ENCODE data around the gene CFAP20DC. TPM values are rescaled to one million over a fixed set of nuclear protein-coding genes. Genes with fewer than 3 reads are reported as not detected.

Gene CFAP20DC
- total RNA-seq, 1 experiment from 2014 or later: 4.5 TPM

DNA sequence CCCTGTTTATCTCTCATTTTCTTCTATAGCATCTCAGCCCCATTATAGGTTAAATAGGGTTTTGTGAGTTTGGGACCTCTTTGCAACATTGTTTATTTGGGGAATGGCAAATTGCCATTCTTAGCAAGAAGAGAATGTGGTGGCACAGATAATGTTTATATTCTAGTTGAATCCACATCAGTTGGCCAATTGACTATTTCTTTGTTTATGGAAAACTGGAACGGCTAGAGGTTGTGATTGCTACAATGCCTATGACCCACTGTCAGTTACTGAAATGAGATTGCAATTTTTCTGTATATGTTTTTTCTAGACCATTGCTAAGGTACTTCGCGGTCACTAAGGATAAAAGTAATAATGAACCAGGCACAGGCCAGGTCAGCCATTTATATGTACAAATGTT, 44.6 kb upstream of the CFAP20DC start:
- no peak overlapping the region for H3K4ac ChIP-seq (ENCODE audit: low read depth, low read length)
- H4K8ac ChIP-seq (replicated peaks; ENCODE audit: insufficient read length, low read depth, low read length): no peak overlapping the region
- no peaks in the 10 kb centered on the region for H3K23me2 ChIP-seq (ENCODE audit: insufficient read length, low read depth, low read length, poor library complexity, severe bottlenecking)
- no CpG with 5 or more reads among the region's 3 CpGs for WGBS (ENCODE audit: extremely low coverage, insufficient read length, low lambda C conversion rate)
- no peaks in the 10 kb centered on the region for H4K20me1 ChIP-seq (ENCODE audit: control insufficient read depth, insufficient read depth, insufficient read length)
- no peaks in the 10 kb centered on the region for H3K4me1 ChIP-seq (ENCODE audit: insufficient read depth, low read length)
- no peaks in the 10 kb centered on the region for H3K79me1 ChIP-seq (ENCODE audit: insufficient read depth, low read depth, low read length, poor library complexity, severe bottlenecking)
- no peak overlapping the region for H2AFZ ChIP-seq (ENCODE audit: low read length)
- H2BK120ac ChIP-seq (ENCODE audit: low read depth, low read length, poor library complexity, severe bottlenecking): no peak overlapping the region
- Mint-ChIP-seq H3K9me3 (peaks cover 5 to 13% of the 10 kb centered on the region in 2 experiments; a peak in 2 of 5 replicates), H3K4me3 (no peak overlapping the region), H3K27me3 (ENCODE audit: low read depth) (peaks cover 41% of the 10 kb centered on the region), H3K36me3 (ENCODE audit: insufficient read depth in 1 of 3, low read depth in 3 of 3) (peaks cover 0 to 14% (median 4%) of the 10 kb centered on the region in 3 experiments; a peak in 3 of 7 replicates), H3K27ac (no peak overlapping the region), H3K4me1 (no peaks in the 10 kb centered on the region)
- no peak overlapping the region for H3T11ph ChIP-seq (ENCODE audit: low read length)
- H4K91ac ChIP-seq (ENCODE audit: insufficient read length, low read depth, low read length): no peak overlapping the region
- H3K14ac ChIP-seq (ENCODE audit: insufficient read depth, low read length): no peak overlapping the region
- H3K9me3 ChIP-seq (ENCODE audit: control insufficient read depth, low read depth, low read length): no peaks in the 10 kb centered on the region
- TF ChIP-seq, protein P1, sequence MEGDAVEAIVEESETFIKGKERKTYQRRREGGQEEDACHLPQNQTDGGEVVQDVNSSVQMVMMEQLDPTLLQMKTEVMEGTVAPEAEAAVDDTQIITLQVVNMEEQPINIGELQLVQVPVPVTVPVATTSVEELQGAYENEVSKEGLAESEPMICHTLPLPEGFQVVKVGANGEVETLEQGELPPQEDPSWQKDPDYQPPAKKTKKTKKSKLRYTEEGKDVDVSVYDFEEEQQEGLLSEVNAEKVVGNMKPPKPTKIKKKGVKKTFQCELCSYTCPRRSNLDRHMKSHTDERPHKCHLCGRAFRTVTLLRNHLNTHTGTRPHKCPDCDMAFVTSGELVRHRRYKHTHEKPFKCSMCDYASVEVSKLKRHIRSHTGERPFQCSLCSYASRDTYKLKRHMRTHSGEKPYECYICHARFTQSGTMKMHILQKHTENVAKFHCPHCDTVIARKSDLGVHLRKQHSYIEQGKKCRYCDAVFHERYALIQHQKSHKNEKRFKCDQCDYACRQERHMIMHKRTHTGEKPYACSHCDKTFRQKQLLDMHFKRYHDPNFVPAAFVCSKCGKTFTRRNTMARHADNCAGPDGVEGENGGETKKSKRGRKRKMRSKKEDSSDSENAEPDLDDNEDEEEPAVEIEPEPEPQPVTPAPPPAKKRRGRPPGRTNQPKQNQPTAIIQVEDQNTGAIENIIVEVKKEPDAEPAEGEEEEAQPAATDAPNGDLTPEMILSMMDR (conservative IDR thresholded peaks at IDR 0.05): no peak
- no peak overlapping the region for H3K9ac ChIP-seq (ENCODE audit: extremely low read depth, insufficient read length, low read length)
- no peak overlapping the region for H3K56ac ChIP-seq (ENCODE audit: insufficient read length, low read depth, low read length)
- no peak overlapping the region for H2BK15ac ChIP-seq (ENCODE audit: low read depth, low read length)
- H3K18ac ChIP-seq (ENCODE audit: insufficient read length, low read depth, low read length): no peak overlapping the region
- H3K27me3 ChIP-seq (ENCODE audit: insufficient read depth, low read length): no peaks in the 10 kb centered on the region
- H2BK5ac ChIP-seq (ENCODE audit: insufficient read length, low read length): no peak overlapping the region
- DNase-seq: no peak
- no peak overlapping the region for H2AK5ac ChIP-seq (ENCODE audit: insufficient read length, low read length)
- no peak overlapping the region for H4K5ac ChIP-seq (ENCODE audit: insufficient read length, low read depth, low read length)
- no peaks in the 10 kb centered on the region for H3K79me2 ChIP-seq (ENCODE audit: insufficient read depth, low read length)
- H2BK20ac ChIP-seq (ENCODE audit: low read depth, low read length, poor library complexity, severe bottlenecking): no peak overlapping the region
- no peak overlapping the region for H3K27ac ChIP-seq (ENCODE audit: insufficient read length, low read depth, low read length)
- H3K23ac ChIP-seq (ENCODE audit: insufficient read length, low read depth, low read length): no peak overlapping the region
- no peak overlapping the region for H2BK12ac ChIP-seq (ENCODE audit: insufficient read length, low read depth, low read length)
- H3K4me2 ChIP-seq (ENCODE audit: insufficient read depth, insufficient read length, low read length): no peak overlapping the region
